GM23338 (cell line): ENCODE measurements around the gene STK32C. TPM values are rescaled to one million over a fixed set of nuclear protein-coding genes. Genes with fewer than 3 reads are reported as not detected.

Experiments used
- ATAC-seq: fragments of 200-7000 bp; cut with Tn5 transposase; 3 replicates; pipeline ENCODE4 v1.9.1; 2020
- DNase-seq: peaks from one replicate; pipeline ENCODE4 v3.0.0-alpha.2; 2015; ENCODE audit warnings: low spot score
- H2AFZ ChIP-seq: fragments of 200-600 bp; sonication (generic); 2 replicates; pipeline ENCODE4 v1.8.0; 2016; ENCODE audit warnings: antibody characterized with exemption, mild to moderate bottlenecking, moderate library complexity
- H3F3A ChIP-seq: fragments of 200-600 bp; sonication (generic); replicated peaks from 2 replicates; pipeline ENCODE4 v1.8.0; 2017; ENCODE audit warnings: antibody characterized with exemption, mixed run types, low read depth
- H3K27ac ChIP-seq: fragments of 200-600 bp; sonication (generic); 2 replicates; pipeline ENCODE4 v1.6.1; 2016; ENCODE audit warnings: low read depth
- H3K27me3 ChIP-seq: fragments of 200-600 bp; sonication (generic); 2 replicates; pipeline ENCODE4 v1.8.0; 2016; ENCODE audit warnings: mild to moderate bottlenecking, mixed run types, moderate library complexity; ENCODE audit not compliant: insufficient read depth
- H3K36me3 ChIP-seq: fragments of 200-600 bp; sonication (generic); 2 replicates; pipeline ENCODE4 v1.8.0; 2016; ENCODE audit warnings: mild to moderate bottlenecking; ENCODE audit not compliant: insufficient read depth
- H3K4me1 ChIP-seq: fragments of 200-600 bp; sonication (generic); 2 replicates; pipeline ENCODE4 v1.8.0; 2016; ENCODE audit warnings: mild to moderate bottlenecking, moderate library complexity; ENCODE audit not compliant: insufficient read depth
- H3K4me2 ChIP-seq: fragments of 200-600 bp; sonication (generic); 2 replicates; pipeline ENCODE4 v1.7.1; 2017; ENCODE audit warnings: mixed run types
- H3K4me3 ChIP-seq: fragments of 200-600 bp; sonication (generic); 2 replicates; pipeline ENCODE4 v1.6.1; 2016; ENCODE audit warnings: mixed run types
- H3K79me2 ChIP-seq: fragments of 200-600 bp; sonication (generic); replicated peaks from 2 replicates; pipeline ENCODE4 v1.8.0; 2017; ENCODE audit warnings: mild to moderate bottlenecking; ENCODE audit not compliant: insufficient read depth
- H3K9me2 ChIP-seq: fragments of 200-600 bp; sonication (generic); 2 replicates; pipeline ENCODE4 v1.8.0; 2017; ENCODE audit not compliant: insufficient read depth
- H4K20me1 ChIP-seq: fragments of 200-600 bp; sonication (generic); replicated peaks from 2 replicates; pipeline ENCODE4 v1.8.0; 2017; ENCODE audit warnings: mild to moderate bottlenecking; ENCODE audit not compliant: insufficient read depth
- H3K27ac Mint-ChIP-seq: 2 replicates; pipeline ENCODE4 v1.8.0; 2020; ENCODE audit warnings: inconsistent platforms, mild to moderate bottlenecking, moderate library complexity, mixed read lengths
- H3K27me3 Mint-ChIP-seq: 3 replicates; pipeline ENCODE4 v1.8.0; 2022; ENCODE audit warnings: low read depth, mild to moderate bottlenecking, moderate library complexity, mixed read lengths, inconsistent platforms; ENCODE audit not compliant: insufficient read depth, poor library complexity
- H3K36me3 Mint-ChIP-seq: 3 replicates; pipeline ENCODE4 v1.8.0; 2021; ENCODE audit warnings: low read depth, mild to moderate bottlenecking, inconsistent platforms, moderate library complexity, mixed read lengths
- H3K4me1 Mint-ChIP-seq: 3 replicates; pipeline ENCODE4 v1.8.0; 2020; ENCODE audit warnings: mild to moderate bottlenecking, inconsistent platforms, mixed read lengths
- H3K4me3 Mint-ChIP-seq: 3 replicates; pipeline ENCODE4 v1.8.0; 2021; ENCODE audit warnings: moderate library complexity, mild to moderate bottlenecking, inconsistent platforms, mixed read lengths
- H3K9me3 Mint-ChIP-seq: 3 replicates; pipeline ENCODE4 v1.8.0; 2020; ENCODE audit warnings: moderate library complexity, mild to moderate bottlenecking, inconsistent platforms, mixed read lengths
- CREB1 ChIP-seq: fragments of 250-450 bp; sonication (Bioruptor Pico); IDR thresholded peaks from 2 replicates; pipeline ENCODE4 v1.5.0; 2020; ENCODE audit warnings: low read depth, mild to moderate bottlenecking, moderate library complexity
- EZH2 ChIP-seq: fragments of 200-600 bp; sonication (generic); IDR thresholded peaks from one replicate; pipeline ENCODE4 v1.8.0; 2017; ENCODE audit warnings: antibody characterized with exemption, mild to moderate bottlenecking, low read depth; ENCODE audit not compliant: unreplicated experiment
- EZH2phosphoT487 ChIP-seq: fragments of 200-600 bp; sonication (generic); IDR thresholded peaks from one replicate; pipeline ENCODE4 v1.8.1; 2018; ENCODE audit warnings: antibody characterized with exemption; ENCODE audit not compliant: unreplicated experiment
- JUNB ChIP-seq: IDR thresholded peaks from one replicate; pipeline ENCODE4 v1.6.1; 2016; ENCODE audit warnings: antibody characterized with exemption; ENCODE audit not compliant: unreplicated experiment
- NANOG ChIP-seq: IDR thresholded peaks from 2 replicates; pipeline ENCODE4 v1.6.1; 2016; ENCODE audit warnings: antibody characterized with exemption, borderline replicate concordance
- POLR2AphosphoS5 ChIP-seq: IDR thresholded peaks from 2 replicates; pipeline ENCODE4 v1.6.1; 2016; ENCODE audit warnings: antibody characterized with exemption, low read depth
- REST ChIP-seq: IDR thresholded peaks from one replicate; pipeline ENCODE4 v1.6.1; 2018; ENCODE audit warnings: antibody characterized with exemption; ENCODE audit not compliant: unreplicated experiment
- STAT1 ChIP-seq: IDR thresholded peaks from one replicate; pipeline ENCODE4 v1.6.1; 2016; ENCODE audit warnings: antibody characterized with exemption; ENCODE audit not compliant: unreplicated experiment
- ZNF114 ChIP-seq: fragments of 250-450 bp; sonication (Bioruptor Pico); IDR thresholded peaks from 2 replicates; pipeline ENCODE4 v1.5.0; 2020; ENCODE audit warnings: mild to moderate bottlenecking, moderate library complexity
- ZNF331 ChIP-seq: fragments of 250-450 bp; sonication (Bioruptor Pico); IDR thresholded peaks from 2 replicates; pipeline ENCODE4 v1.5.0; 2020; ENCODE audit warnings: low read depth, mild to moderate bottlenecking, moderate library complexity
- polyA plus RNA-seq: library from polyadenylated mRNA; unstranded; fragments of >200 nt; fragmentation: Nextera tagmentation; extraction: Ambion mirVana; gene quantifications from 2 replicates; pipeline ENCODE4 v1.2.1, GENCODE V29; 2016
- total RNA-seq: library from RNA; depleted of rRNA; stranded (reverse); fragments of >200 nt; shearing (Covaris generic); gene quantifications from 2 replicates; pipeline ENCODE4 v1.2.3, GENCODE V29; 2014
- TF ChIP-seq, protein P1 (sequence below), 2 experiments: fragments of 200-600 bp in 1 of 2; sonication (generic) in 1 of 2; conservative IDR thresholded peaks; 2 replicates each; pipeline versions ENCODE4 v1.5.1 to v1.6.1; 2016 to 2017; ENCODE audit warnings: antibody characterized with exemption in 2 of 2, low read depth in 2 of 2, mild to moderate bottlenecking in 2 of 2, moderate library complexity in 1 of 2
- TF ChIP-seq, protein P2 (sequence below): fragments of 250-450 bp; sonication (Bioruptor Pico); IDR thresholded peaks from 2 replicates; pipeline ENCODE4 v1.5.0; 2020; ENCODE audit warnings: mild to moderate bottlenecking, moderate library complexity
- TF ChIP-seq, protein P3 (sequence below): IDR thresholded peaks from 2 replicates; pipeline ENCODE4 v1.6.1; 2016; ENCODE audit warnings: antibody characterized with exemption

Gene STK32C
- total and polyA plus RNA-seq, 2 experiments from 2014 or later: 10.2 to 20.5 TPM

GRCh38 chr10:132222726-132223125, 85.0 kb downstream of the STK32C start:
- Histone ChIP-seq H4K20me1 (no peaks in the 10 kb centered on the region), H2AFZ (no peak overlapping the region), H3K27ac (no peak overlapping the region), H3K4me1 (no peaks in the 10 kb centered on the region), H3K9me2 (no peaks in the 10 kb centered on the region), H3K79me2 (no peaks in the 10 kb centered on the region), H3F3A (no peaks in the 10 kb centered on the region), H3K4me2 (no peak overlapping the region), H3K4me3 (no peak overlapping the region), H3K36me3 (no peaks in the 10 kb centered on the region), H3K27me3 (no peaks in the 10 kb centered on the region)
- TF ChIP-seq, protein P1, sequence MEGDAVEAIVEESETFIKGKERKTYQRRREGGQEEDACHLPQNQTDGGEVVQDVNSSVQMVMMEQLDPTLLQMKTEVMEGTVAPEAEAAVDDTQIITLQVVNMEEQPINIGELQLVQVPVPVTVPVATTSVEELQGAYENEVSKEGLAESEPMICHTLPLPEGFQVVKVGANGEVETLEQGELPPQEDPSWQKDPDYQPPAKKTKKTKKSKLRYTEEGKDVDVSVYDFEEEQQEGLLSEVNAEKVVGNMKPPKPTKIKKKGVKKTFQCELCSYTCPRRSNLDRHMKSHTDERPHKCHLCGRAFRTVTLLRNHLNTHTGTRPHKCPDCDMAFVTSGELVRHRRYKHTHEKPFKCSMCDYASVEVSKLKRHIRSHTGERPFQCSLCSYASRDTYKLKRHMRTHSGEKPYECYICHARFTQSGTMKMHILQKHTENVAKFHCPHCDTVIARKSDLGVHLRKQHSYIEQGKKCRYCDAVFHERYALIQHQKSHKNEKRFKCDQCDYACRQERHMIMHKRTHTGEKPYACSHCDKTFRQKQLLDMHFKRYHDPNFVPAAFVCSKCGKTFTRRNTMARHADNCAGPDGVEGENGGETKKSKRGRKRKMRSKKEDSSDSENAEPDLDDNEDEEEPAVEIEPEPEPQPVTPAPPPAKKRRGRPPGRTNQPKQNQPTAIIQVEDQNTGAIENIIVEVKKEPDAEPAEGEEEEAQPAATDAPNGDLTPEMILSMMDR (conservative IDR thresholded peaks at IDR 0.05; ENCODE audit: low read depth in 2 of 2): no peak
- TF ChIP-seq ZNF114 (CRISPR knock-in tag) (no peak), ZNF331 (CRISPR knock-in tag) (no peak), CREB1 (CRISPR knock-in tag) (no peak), STAT1 (no peak), REST (no peak), NANOG (no peak), JUNB (no peak), EZH2 (no peak), POLR2AphosphoS5 (no peak), EZH2phosphoT487 (no peak)
- TF ChIP-seq, protein P2, sequence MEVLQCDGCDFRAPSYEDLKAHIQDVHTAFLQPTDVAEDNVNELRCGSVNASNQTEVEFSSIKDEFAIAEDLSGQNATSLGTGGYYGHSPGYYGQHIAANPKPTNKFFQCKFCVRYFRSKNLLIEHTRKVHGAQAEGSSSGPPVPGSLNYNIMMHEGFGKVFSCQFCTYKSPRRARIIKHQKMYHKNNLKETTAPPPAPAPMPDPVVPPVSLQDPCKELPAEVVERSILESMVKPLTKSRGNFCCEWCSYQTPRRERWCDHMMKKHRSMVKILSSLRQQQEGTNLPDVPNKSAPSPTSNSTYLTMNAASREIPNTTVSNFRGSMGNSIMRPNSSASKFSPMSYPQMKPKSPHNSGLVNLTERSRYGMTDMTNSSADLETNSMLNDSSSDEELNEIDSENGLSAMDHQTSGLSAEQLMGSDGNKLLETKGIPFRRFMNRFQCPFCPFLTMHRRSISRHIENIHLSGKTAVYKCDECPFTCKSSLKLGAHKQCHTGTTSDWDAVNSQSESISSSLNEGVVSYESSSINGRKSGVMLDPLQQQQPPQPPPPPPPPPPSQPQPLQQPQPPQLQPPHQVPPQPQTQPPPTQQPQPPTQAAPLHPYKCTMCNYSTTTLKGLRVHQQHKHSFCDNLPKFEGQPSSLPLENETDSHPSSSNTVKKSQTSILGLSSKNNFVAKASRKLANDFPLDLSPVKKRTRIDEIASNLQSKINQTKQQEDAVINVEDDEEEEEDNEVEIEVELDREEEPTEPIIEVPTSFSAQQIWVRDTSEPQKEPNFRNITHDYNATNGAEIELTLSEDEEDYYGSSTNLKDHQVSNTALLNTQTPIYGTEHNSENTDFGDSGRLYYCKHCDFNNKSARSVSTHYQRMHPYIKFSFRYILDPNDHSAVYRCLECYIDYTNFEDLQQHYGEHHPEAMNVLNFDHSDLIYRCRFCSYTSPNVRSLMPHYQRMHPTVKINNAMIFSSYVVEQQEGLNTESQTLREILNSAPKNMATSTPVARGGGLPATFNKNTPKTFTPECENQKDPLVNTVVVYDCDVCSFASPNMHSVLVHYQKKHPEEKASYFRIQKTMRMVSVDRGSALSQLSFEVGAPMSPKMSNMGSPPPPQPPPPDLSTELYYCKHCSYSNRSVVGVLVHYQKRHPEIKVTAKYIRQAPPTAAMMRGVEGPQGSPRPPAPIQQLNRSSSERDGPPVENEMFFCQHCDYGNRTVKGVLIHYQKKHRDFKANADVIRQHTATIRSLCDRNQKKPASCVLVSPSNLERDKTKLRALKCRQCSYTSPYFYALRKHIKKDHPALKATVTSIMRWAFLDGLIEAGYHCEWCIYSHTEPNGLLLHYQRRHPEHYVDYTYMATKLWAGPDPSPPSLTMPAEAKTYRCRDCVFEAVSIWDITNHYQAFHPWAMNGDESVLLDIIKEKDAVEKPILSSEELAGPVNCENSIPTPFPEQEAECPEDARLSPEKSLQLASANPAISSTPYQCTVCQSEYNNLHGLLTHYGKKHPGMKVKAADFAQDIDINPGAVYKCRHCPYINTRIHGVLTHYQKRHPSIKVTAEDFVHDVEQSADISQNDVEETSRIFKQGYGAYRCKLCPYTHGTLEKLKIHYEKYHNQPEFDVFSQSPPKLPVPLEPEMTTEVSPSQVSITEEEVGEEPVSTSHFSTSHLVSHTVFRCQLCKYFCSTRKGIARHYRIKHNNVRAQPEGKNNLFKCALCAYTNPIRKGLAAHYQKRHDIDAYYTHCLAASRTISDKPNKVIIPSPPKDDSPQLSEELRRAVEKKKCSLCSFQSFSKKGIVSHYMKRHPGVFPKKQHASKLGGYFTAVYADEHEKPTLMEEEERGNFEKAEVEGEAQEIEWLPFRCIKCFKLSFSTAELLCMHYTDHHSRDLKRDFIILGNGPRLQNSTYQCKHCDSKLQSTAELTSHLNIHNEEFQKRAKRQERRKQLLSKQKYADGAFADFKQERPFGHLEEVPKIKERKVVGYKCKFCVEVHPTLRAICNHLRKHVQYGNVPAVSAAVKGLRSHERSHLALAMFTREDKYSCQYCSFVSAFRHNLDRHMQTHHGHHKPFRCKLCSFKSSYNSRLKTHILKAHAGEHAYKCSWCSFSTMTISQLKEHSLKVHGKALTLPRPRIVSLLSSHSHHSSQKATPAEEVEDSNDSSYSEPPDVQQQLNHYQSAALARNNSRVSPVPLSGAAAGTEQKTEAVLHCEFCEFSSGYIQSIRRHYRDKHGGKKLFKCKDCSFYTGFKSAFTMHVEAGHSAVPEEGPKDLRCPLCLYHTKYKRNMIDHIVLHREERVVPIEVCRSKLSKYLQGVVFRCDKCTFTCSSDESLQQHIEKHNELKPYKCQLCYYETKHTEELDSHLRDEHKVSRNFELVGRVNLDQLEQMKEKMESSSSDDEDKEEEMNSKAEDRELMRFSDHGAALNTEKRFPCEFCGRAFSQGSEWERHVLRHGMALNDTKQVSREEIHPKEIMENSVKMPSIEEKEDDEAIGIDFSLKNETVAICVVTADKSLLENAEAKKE (CRISPR knock-in tag): no peak
- TF ChIP-seq, protein P3, sequence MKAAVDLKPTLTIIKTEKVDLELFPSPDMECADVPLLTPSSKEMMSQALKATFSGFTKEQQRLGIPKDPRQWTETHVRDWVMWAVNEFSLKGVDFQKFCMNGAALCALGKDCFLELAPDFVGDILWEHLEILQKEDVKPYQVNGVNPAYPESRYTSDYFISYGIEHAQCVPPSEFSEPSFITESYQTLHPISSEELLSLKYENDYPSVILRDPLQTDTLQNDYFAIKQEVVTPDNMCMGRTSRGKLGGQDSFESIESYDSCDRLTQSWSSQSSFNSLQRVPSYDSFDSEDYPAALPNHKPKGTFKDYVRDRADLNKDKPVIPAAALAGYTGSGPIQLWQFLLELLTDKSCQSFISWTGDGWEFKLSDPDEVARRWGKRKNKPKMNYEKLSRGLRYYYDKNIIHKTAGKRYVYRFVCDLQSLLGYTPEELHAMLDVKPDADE: no peak
- Mint-ChIP-seq H3K27me3 (peaks cover 4% of the 10 kb centered on the region), H3K4me3 (no peak overlapping the region), H3K4me1 (no peaks in the 10 kb centered on the region), H3K9me3 (peaks cover 17% of the 10 kb centered on the region), H3K27ac (no peak overlapping the region), H3K36me3 (peaks cover 19% of the 10 kb centered on the region)
- no peak for DNase-seq
- peak; percentile 10 for ATAC-seq
